PC-9 (cell line): ENCODE measurements around the gene ZNF831. TPM values are rescaled to one million over a fixed set of nuclear protein-coding genes. Genes with fewer than 3 reads are reported as not detected.

Experiments used
- BruUV-seq: library from RNA; stranded (reverse); fragments of 400-500 nt; replicated peaks from 2 replicates; lab custom pipeline; 2021; lab: Mats Ljungman, UMichigan
- CTCF ChIA-PET: fragments of 300-600 bp; sonication (Branson Sonifier 250); formaldehyde crosslinking; loops from one replicate; lab custom pipeline; 2022; ENCODE audit warnings: antibody characterized with exemption; lab: Charles Lee
- POLR2A ChIA-PET: fragments of 300-600 bp; sonication (Branson Sonifier 250); formaldehyde crosslinking; loops from one replicate; lab custom pipeline; 2022; ENCODE audit warnings: antibody characterized with exemption; ENCODE audit not compliant: unreplicated experiment; lab: Charles Lee
- DNase-seq, 2 experiments: peaks; one replicate each; pipeline versions ENCODE4 v3.0.0 to v3.0.0-alpha.2; 2015 to 2022; ENCODE audit warnings: mixed read lengths in 1 of 2
- H2AFZ ChIP-seq: fragments of 200-600 bp; sonication (generic); 2 replicates; pipeline ENCODE4 v1.8.1; 2017; ENCODE audit warnings: antibody characterized with exemption
- H3F3A ChIP-seq: fragments of 200-600 bp; sonication (generic); 2 replicates; pipeline ENCODE4 v1.8.1; 2017; ENCODE audit warnings: antibody characterized with exemption, mild to moderate bottlenecking, low read depth; ENCODE audit not compliant: insufficient read depth
- H3K27ac ChIP-seq: fragments of 200-600 bp; sonication (generic); 2 replicates; pipeline ENCODE4 v1.6.1; 2016; ENCODE audit warnings: mixed run types
- H3K27me3 ChIP-seq: fragments of 200-600 bp; sonication (generic); 2 replicates; pipeline ENCODE4 v1.6.1; 2016; ENCODE audit warnings: low read depth, mixed run types; ENCODE audit not compliant: insufficient read depth
- H3K36me3 ChIP-seq: fragments of 200-600 bp; sonication (generic); 2 replicates; pipeline ENCODE4 v1.6.1; 2016; ENCODE audit warnings: low read depth, mixed run types
- H3K4me1 ChIP-seq: fragments of 200-600 bp; sonication (generic); replicated peaks from 2 replicates; pipeline ENCODE4 v1.6.1; 2016; ENCODE audit warnings: mixed run types; ENCODE audit not compliant: insufficient read depth
- H3K4me2 ChIP-seq: fragments of 200-600 bp; sonication (generic); 2 replicates; pipeline ENCODE4 v1.6.1; 2017; ENCODE audit warnings: mixed run types
- H3K4me3 ChIP-seq: fragments of 200-600 bp; sonication (generic); 2 replicates; pipeline ENCODE4 v1.6.1; 2016; ENCODE audit warnings: mixed run types
- H3K79me2 ChIP-seq: fragments of 200-600 bp; sonication (generic); 2 replicates; pipeline ENCODE4 v1.6.1; 2017; ENCODE audit warnings: low read depth, mixed run types
- H3K9me2 ChIP-seq: fragments of 200-600 bp; sonication (generic); 2 replicates; pipeline ENCODE4 v1.8.1; 2017; ENCODE audit warnings: mild to moderate bottlenecking; ENCODE audit not compliant: insufficient read depth
- H3K9me3 ChIP-seq: fragments of 200-600 bp; sonication (generic); 2 replicates; pipeline ENCODE4 v1.8.1; 2016; ENCODE audit warnings: low read depth; ENCODE audit not compliant: insufficient read depth
- H4K20me1 ChIP-seq: fragments of 200-600 bp; sonication (generic); 2 replicates; pipeline ENCODE4 v1.8.1; 2017; ENCODE audit not compliant: insufficient read depth
- EZH2 ChIP-seq: fragments of 200-600 bp; sonication (generic); IDR thresholded peaks from 2 replicates; pipeline ENCODE4 v1.8.0; 2017; ENCODE audit warnings: antibody characterized with exemption, low read depth
- intact Hi-C: fragments of 100-400 bp; cut with micrococcal nuclease; formaldehyde crosslinking; loops from one replicate; pipeline ENCODE4 v1.10.0; 2022; ENCODE audit not compliant: unreplicated experiment
- total RNA-seq: library from RNA; stranded (reverse); gene quantifications from 2 replicates; pipeline ENCODE4 v1.2.3, GENCODE V29; 2021
- TF ChIP-seq, protein P1 (sequence below): fragments of 200-600 bp; sonication (generic); conservative IDR thresholded peaks from 2 replicates; pipeline ENCODE4 v1.6.1; 2017; ENCODE audit warnings: mixed run types, antibody characterized with exemption, mild to moderate bottlenecking, moderate library complexity

Gene ZNF831
- total RNA-seq, 1 experiment from 2014 or later: not detected

DNA sequence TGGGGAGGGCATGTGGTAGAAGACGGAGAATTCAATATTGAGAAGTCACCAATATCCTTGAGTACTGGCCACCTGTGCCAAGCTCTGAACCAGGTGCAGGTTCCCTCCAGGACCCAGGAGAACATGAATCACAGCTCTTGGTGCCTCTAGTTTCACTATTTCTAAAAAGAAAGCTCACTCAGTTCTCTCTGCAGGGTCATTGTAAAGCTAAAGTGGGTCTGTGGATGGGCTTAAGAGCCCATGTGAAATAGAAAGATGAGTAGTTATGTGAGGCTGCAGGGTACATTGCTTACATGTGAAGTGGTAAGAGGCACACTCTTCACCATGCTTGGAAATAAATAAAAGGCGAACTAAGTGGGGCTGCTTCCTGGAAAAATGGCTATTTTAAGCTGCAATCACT is 43.6 kb downstream of the ZNF831 start:
- DNase-seq: no peak
- Histone ChIP-seq H3K79me2 (no peaks in the 10 kb centered on the region), H3K27ac (no peak overlapping the region), H3K4me2 (no peak overlapping the region), H3K4me3 (no peak overlapping the region), H3K9me2 (no peaks in the 10 kb centered on the region), H3K4me1 (no peaks in the 10 kb centered on the region), H3K27me3 (peaks cover 98% of the 10 kb centered on the region), H4K20me1 (no peaks in the 10 kb centered on the region), H2AFZ (no peak overlapping the region), H3K36me3 (no peaks in the 10 kb centered on the region), H3K9me3 (no peaks in the 10 kb centered on the region; the same call in 1 of the 2 replicates), H3F3A (no peaks in the 10 kb centered on the region)
- ChIA-PET CTCF (no interaction called here), POLR2A (no interaction called here)
- intact Hi-C loops: loop anchor here (5.0 kb wide), 1 partner anchor 335 kb away; no protein-coding TSS in a partner anchor
- TF ChIP-seq, protein P1, sequence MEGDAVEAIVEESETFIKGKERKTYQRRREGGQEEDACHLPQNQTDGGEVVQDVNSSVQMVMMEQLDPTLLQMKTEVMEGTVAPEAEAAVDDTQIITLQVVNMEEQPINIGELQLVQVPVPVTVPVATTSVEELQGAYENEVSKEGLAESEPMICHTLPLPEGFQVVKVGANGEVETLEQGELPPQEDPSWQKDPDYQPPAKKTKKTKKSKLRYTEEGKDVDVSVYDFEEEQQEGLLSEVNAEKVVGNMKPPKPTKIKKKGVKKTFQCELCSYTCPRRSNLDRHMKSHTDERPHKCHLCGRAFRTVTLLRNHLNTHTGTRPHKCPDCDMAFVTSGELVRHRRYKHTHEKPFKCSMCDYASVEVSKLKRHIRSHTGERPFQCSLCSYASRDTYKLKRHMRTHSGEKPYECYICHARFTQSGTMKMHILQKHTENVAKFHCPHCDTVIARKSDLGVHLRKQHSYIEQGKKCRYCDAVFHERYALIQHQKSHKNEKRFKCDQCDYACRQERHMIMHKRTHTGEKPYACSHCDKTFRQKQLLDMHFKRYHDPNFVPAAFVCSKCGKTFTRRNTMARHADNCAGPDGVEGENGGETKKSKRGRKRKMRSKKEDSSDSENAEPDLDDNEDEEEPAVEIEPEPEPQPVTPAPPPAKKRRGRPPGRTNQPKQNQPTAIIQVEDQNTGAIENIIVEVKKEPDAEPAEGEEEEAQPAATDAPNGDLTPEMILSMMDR: no peak
- no peak for TF ChIP-seq EZH2
- no TSS peak for BruUV-seq

DNA sequence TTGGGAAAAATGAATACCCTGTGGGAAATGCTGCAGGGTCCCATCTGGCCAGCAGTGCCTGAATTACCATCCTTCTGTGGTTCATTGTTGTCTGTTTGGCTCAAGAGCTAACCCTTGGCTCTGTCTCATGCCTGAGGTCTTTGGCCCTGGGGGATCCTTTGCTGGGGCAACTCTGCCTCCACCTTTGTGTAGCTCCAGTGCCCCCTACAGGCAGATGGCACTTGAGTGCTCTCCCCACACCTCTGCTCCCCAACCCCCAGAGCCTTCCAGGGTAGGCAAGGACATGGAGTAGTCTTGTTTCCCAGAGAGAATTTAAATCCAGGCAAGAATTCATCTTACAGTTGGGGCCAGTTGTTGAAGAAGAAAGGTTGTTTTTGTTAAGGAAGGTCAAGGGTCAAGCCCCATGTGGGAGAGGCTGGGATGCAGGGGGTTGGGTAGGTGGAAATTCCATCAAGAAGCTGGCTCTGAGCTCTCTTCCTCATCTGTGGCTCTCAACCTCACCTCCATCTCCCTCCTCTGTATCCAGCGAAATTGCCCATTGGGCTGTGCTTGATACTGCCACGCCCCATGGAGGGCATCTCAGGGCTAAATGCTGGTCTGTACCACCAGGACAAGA is 44.2 kb downstream of the ZNF831 start:
- H3K27ac ChIP-seq: no peak overlapping the region
- ChIA-PET POLR2A (no interaction called here), CTCF (no interaction called here)
- H3K4me2 ChIP-seq: no peak overlapping the region
- no peaks in the 10 kb centered on the region for H3K9me2 ChIP-seq
- TF ChIP-seq, protein P1: peak; percentile 53
- no peak for TF ChIP-seq EZH2
- BruUV-seq: no TSS peak
- H4K20me1 ChIP-seq: no peaks in the 10 kb centered on the region
- H3K9me3 ChIP-seq: no peaks in the 10 kb centered on the region; the same call in 1 of the 2 replicates
- H3F3A ChIP-seq: no peaks in the 10 kb centered on the region
- H3K36me3 ChIP-seq: no peaks in the 10 kb centered on the region
- H3K79me2 ChIP-seq: no peaks in the 10 kb centered on the region
- intact Hi-C loops: loop anchor here (5.0 kb wide), 1 partner anchor 336 kb away; no protein-coding TSS in a partner anchor
- H3K27me3 ChIP-seq: peaks cover 98% of the 10 kb centered on the region
- DNase-seq: no peak
- H2AFZ ChIP-seq: no peak overlapping the region
- H3K4me1 ChIP-seq: no peaks in the 10 kb centered on the region
- H3K4me3 ChIP-seq: no peak overlapping the region

DNA sequence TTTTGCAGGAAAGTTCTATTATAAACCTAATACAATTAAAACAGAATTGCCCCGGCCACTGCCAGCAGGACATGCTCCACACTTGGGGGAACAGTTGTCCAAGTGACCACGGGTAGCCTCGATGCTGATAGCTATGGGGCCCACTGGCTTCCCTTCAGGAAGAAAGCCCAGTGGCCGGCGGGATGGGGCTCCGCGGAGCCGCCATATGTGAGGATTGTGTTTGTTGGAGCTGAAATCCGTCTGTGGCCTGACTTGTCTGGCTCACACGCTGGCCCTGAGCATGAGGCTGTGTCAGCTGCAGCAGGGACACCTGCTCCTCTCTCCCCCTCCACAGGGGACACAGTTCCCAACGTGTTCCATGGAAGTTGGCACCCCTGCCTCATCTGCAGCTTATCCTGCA is 46.6 kb downstream of the ZNF831 start:
- no peaks in the 10 kb centered on the region for H3K79me2 ChIP-seq
- no peak overlapping the region for H3K27ac ChIP-seq
- H3K9me2 ChIP-seq: no peaks in the 10 kb centered on the region
- ChIA-PET POLR2A (no interaction called here), CTCF (no interaction called here)
- peaks cover 5% of the 10 kb centered on the region for H3K9me3 ChIP-seq
- no peaks in the 10 kb centered on the region for H3K4me1 ChIP-seq
- intact Hi-C loops: no loop called here
- H3K4me3 ChIP-seq: no peak overlapping the region
- no TSS peak for BruUV-seq
- DNase-seq: no peak
- H4K20me1 ChIP-seq: no peaks in the 10 kb centered on the region
- H3K36me3 ChIP-seq: no peaks in the 10 kb centered on the region
- peaks cover 98% of the 10 kb centered on the region for H3K27me3 ChIP-seq
- no peaks in the 10 kb centered on the region for H3F3A ChIP-seq
- H2AFZ ChIP-seq: no peak overlapping the region
- no peak overlapping the region for H3K4me2 ChIP-seq
- TF ChIP-seq, protein P1: no peak
- no peak for TF ChIP-seq EZH2
